ENCODE results near the gene EDIL3.

- no peak for TF ChIP-seq POLR2A (IDR thresholded peaks at IDR 0.05)
- no peak for TF ChIP-seq CTCF (IDR thresholded peaks at IDR 0.05)
- TF ChIP-seq POLR2AphosphoS5 (IDR thresholded peaks at IDR 0.05): no peak
These were observed 428.8 kb downstream of the EDIL3 start for GRCh38 chr5:83955916-83956315.

Data from breast epithelium (tissue), 3 donors.